Testis (tissue), 2 donors: ENCODE measurements around the gene GOLM1.

ENCODE experiments used
- POLR2A ChIP-seq: fragments of 450-650 bp; IDR thresholded peaks from one replicate; pipeline ENCODE4 v1.6.1; 2017; ENCODE audit warnings: antibody characterized with exemption, mild to moderate bottlenecking, moderate library complexity
- TF ChIP-seq, protein P1 (sequence below), 3 experiments: fragments of 450-650 bp in 2 of 3; fragments of 200-600 bp in 1 of 3; sonication (generic) in 1 of 3; IDR thresholded peaks; one replicate each; pipeline ENCODE4 v1.5.1; 2016 to 2019; ENCODE audit warnings: antibody characterized with exemption in 3 of 3, mild to moderate bottlenecking in 2 of 3, moderate library complexity in 1 of 3

DNA sequence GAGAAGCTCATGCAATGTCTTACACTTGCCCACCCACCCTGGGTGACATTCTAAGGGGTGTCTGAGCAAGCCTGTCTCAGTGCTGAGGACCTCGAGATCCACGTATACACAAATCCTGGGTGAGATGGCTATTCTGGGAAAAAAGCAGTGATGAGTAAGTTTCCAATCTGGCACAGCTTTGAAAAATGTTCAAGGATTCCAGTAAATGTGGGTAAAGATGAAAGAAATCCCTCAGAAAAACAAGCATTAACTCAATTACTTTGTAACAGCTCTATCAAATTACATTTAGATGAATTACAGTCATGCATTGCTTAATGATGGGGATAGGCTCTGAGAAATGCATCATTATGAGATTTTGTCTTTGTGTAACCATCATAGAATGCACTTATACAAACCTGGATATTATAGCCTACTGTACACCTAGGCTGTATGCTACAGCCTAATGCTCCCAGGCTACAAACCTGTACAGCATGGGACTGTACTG, 26.9 kb downstream of the GOLM1 start:
- TF ChIP-seq, protein P1, sequence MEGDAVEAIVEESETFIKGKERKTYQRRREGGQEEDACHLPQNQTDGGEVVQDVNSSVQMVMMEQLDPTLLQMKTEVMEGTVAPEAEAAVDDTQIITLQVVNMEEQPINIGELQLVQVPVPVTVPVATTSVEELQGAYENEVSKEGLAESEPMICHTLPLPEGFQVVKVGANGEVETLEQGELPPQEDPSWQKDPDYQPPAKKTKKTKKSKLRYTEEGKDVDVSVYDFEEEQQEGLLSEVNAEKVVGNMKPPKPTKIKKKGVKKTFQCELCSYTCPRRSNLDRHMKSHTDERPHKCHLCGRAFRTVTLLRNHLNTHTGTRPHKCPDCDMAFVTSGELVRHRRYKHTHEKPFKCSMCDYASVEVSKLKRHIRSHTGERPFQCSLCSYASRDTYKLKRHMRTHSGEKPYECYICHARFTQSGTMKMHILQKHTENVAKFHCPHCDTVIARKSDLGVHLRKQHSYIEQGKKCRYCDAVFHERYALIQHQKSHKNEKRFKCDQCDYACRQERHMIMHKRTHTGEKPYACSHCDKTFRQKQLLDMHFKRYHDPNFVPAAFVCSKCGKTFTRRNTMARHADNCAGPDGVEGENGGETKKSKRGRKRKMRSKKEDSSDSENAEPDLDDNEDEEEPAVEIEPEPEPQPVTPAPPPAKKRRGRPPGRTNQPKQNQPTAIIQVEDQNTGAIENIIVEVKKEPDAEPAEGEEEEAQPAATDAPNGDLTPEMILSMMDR (IDR thresholded peaks at IDR 0.05) = no peak
- TF ChIP-seq POLR2A = no peak
